Hepatocyte (in vitro differentiated cells): ENCODE data around the gene WDR53. TPM values are rescaled to one million over a fixed set of nuclear protein-coding genes. Genes with fewer than 3 reads are reported as not detected.

Source experiments
- DNase-seq: peaks from one replicate; pipeline ENCODE4 v3.0.0-alpha.2; 2016; ENCODE audit warnings: low spot score
- H2AFZ ChIP-seq: fragments of 200-600 bp; sonication (generic); 2 replicates; pipeline ENCODE4 v1.6.0; 2016; ENCODE audit warnings: antibody characterized with exemption, mild to moderate bottlenecking
- H3K27ac ChIP-seq: fragments of 200-600 bp; sonication (generic); 2 replicates; pipeline ENCODE4 v1.5.1; 2016; ENCODE audit warnings: mild to moderate bottlenecking
- H3K27me3 ChIP-seq: fragments of 200-600 bp; sonication (generic); 2 replicates; pipeline ENCODE4 v1.6.1; 2016
- H3K36me3 ChIP-seq: fragments of 200-600 bp; sonication (generic); replicated peaks from 2 replicates; pipeline ENCODE4 v1.5.1; 2016; ENCODE audit warnings: low read depth; ENCODE audit not compliant: insufficient read depth
- H3K4me1 ChIP-seq: fragments of 200-600 bp; sonication (generic); 2 replicates; pipeline ENCODE4 v1.5.1; 2016; ENCODE audit warnings: mild to moderate bottlenecking, moderate library complexity; ENCODE audit not compliant: insufficient read depth
- H3K4me2 ChIP-seq: fragments of 200-600 bp; sonication (generic); 2 replicates; pipeline ENCODE4 v1.6.0; 2016
- H3K4me3 ChIP-seq: fragments of 200-600 bp; sonication (generic); 2 replicates; pipeline ENCODE4 v1.5.1; 2016; ENCODE audit warnings: mild to moderate bottlenecking
- H3K79me2 ChIP-seq: fragments of 200-600 bp; sonication (generic); 2 replicates; pipeline ENCODE4 v1.6.0; 2017; ENCODE audit warnings: mild to moderate bottlenecking
- H3K9me2 ChIP-seq: fragments of 200-600 bp; sonication (generic); replicated peaks from 2 replicates; pipeline ENCODE4 v1.6.0; 2017; ENCODE audit warnings: mild to moderate bottlenecking; ENCODE audit not compliant: insufficient read depth
- H3K9me3 ChIP-seq: fragments of 200-600 bp; sonication (generic); 2 replicates; pipeline ENCODE4 v1.5.1; 2016; ENCODE audit warnings: low read depth, mild to moderate bottlenecking
- H4K20me1 ChIP-seq: fragments of 200-600 bp; sonication (generic); 2 replicates; pipeline ENCODE4 v1.6.0; 2016; ENCODE audit warnings: mild to moderate bottlenecking; ENCODE audit not compliant: insufficient read depth, poor library complexity, severe bottlenecking
- EZH2 ChIP-seq: fragments of 200-600 bp; sonication (generic); IDR thresholded peaks from 2 replicates; pipeline ENCODE4 v1.6.1; 2016; ENCODE audit warnings: antibody characterized with exemption, mild to moderate bottlenecking, borderline replicate concordance
- EZH2phosphoT487 ChIP-seq: fragments of 200-600 bp; sonication (generic); IDR thresholded peaks from one replicate; pipeline ENCODE4 v1.6.1; 2018; ENCODE audit warnings: antibody characterized with exemption, mild to moderate bottlenecking, low read depth, moderate library complexity; ENCODE audit not compliant: unreplicated experiment, severe bottlenecking
- WGBS: methylation state at CpG from one replicate; pipeline ENCODE4 v1.1.6; 2016; ENCODE audit warnings: low lambda C conversion rate; ENCODE audit errors: missing lambda C conversion rate; 5-methylcytosine and 5-hydroxymethylcytosine counted together
- polyA plus RNA-seq: library from polyadenylated mRNA; unstranded; fragments of >200 nt; fragmentation: Nextera tagmentation; extraction: Ambion mirVana; gene quantifications from 2 replicates; pipeline ENCODE4 v1.2.1, GENCODE V29; 2016
- total RNA-seq: library from RNA; depleted of rRNA; stranded (reverse); fragments of >200 nt; gene quantifications from 2 replicates; pipeline ENCODE4 v1.2.3, GENCODE V29; 2014
- TF ChIP-seq, protein P1 (sequence below): fragments of 200-600 bp; sonication (generic); IDR thresholded peaks from 2 replicates; pipeline ENCODE4 v1.5.1; 2016; ENCODE audit warnings: antibody characterized with exemption, mild to moderate bottlenecking; ENCODE audit not compliant: poor library complexity

Gene WDR53
- total and polyA plus RNA-seq, 2 experiments from 2014 or later, result 6.9 to 8.8 TPM

DNA sequence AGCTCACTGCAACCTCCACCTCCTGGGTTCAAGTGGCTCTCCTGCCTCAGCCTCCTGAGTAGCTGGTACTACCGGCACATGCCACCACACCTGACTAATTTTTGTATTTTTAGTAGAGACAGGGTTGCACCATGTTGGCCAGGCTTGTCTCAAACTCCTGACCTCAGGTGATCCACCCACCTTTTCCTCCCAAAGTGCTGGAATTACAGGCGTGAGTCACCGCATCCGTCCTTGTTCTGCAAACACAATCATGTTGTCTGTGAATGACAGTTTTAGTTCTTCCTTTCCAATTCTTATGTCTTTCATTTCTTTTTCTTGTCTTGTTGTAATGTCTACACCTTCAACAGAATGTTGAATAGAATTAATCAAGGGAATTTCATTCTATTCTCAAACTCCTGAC lies 36.9 kb downstream of the WDR53 start:
- WGBS, result 71% methylated on average over 4 of the region's 4 CpGs

GRCh38 chr3:196528639-196529233 lies 39.6 kb downstream of the WDR53 start:
- no peaks in the 10 kb centered on the region for H3K27me3 ChIP-seq
- H3K4me3 ChIP-seq, result peak overlapping the region; percentile 29
- no peak for TF ChIP-seq EZH2phosphoT487
- TF ChIP-seq, protein P1, sequence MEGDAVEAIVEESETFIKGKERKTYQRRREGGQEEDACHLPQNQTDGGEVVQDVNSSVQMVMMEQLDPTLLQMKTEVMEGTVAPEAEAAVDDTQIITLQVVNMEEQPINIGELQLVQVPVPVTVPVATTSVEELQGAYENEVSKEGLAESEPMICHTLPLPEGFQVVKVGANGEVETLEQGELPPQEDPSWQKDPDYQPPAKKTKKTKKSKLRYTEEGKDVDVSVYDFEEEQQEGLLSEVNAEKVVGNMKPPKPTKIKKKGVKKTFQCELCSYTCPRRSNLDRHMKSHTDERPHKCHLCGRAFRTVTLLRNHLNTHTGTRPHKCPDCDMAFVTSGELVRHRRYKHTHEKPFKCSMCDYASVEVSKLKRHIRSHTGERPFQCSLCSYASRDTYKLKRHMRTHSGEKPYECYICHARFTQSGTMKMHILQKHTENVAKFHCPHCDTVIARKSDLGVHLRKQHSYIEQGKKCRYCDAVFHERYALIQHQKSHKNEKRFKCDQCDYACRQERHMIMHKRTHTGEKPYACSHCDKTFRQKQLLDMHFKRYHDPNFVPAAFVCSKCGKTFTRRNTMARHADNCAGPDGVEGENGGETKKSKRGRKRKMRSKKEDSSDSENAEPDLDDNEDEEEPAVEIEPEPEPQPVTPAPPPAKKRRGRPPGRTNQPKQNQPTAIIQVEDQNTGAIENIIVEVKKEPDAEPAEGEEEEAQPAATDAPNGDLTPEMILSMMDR, result peak; percentile 65
- H3K9me2 ChIP-seq, result no peaks in the 10 kb centered on the region
- H3K36me3 ChIP-seq, result no peaks in the 10 kb centered on the region
- H3K9me3 ChIP-seq, result no peaks in the 10 kb centered on the region
- H4K20me1 ChIP-seq, result no peaks in the 10 kb centered on the region
- H3K27ac ChIP-seq, result no peak overlapping the region
- DNase-seq, result peak; percentile 84
- 12% methylated on average over 49 of the region's 52 CpGs for WGBS
- H3K4me1 ChIP-seq, result no peaks in the 10 kb centered on the region
- H3K4me2 ChIP-seq, result peak overlapping the region; percentile 79
- H3K79me2 ChIP-seq, result no peaks in the 10 kb centered on the region
- H2AFZ ChIP-seq, result peak overlapping the region; percentile 90

More for the DNA sequence above, 36.9 kb downstream of the WDR53 start:
- TF ChIP-seq, protein P1, result no peak
- Histone ChIP-seq H4K20me1 (no peaks in the 10 kb centered on the region), H3K27me3 (no peaks in the 10 kb centered on the region), H3K4me2 (no peak overlapping the region), H3K9me2 (no peaks in the 10 kb centered on the region), H3K36me3 (no peaks in the 10 kb centered on the region), H3K4me3 (no peak overlapping the region), H3K27ac (no peak overlapping the region), H3K4me1 (no peaks in the 10 kb centered on the region), H3K9me3 (no peaks in the 10 kb centered on the region), H3K79me2 (no peaks in the 10 kb centered on the region), H2AFZ (no peak overlapping the region)
- no peak for DNase-seq

GRCh38 chr3:196525141-196525540 lies 43.2 kb downstream of the WDR53 start:
- Histone ChIP-seq H3K27me3 (no peaks in the 10 kb centered on the region), H4K20me1 (no peaks in the 10 kb centered on the region), H3K9me3 (no peaks in the 10 kb centered on the region), H3K79me2 (no peaks in the 10 kb centered on the region), H3K9me2 (no peaks in the 10 kb centered on the region), H2AFZ (no peak overlapping the region), H3K36me3 (no peaks in the 10 kb centered on the region), H3K27ac (no peak overlapping the region), H3K4me2 (no peak overlapping the region), H3K4me1 (no peaks in the 10 kb centered on the region), H3K4me3 (no peak overlapping the region)
- no peak for TF ChIP-seq EZH2
- TF ChIP-seq, protein P1, result no peak
- no peak for TF ChIP-seq EZH2phosphoT487
- no peak for DNase-seq
- 87% methylated on average over 4 of the region's 4 CpGs for WGBS

DNA sequence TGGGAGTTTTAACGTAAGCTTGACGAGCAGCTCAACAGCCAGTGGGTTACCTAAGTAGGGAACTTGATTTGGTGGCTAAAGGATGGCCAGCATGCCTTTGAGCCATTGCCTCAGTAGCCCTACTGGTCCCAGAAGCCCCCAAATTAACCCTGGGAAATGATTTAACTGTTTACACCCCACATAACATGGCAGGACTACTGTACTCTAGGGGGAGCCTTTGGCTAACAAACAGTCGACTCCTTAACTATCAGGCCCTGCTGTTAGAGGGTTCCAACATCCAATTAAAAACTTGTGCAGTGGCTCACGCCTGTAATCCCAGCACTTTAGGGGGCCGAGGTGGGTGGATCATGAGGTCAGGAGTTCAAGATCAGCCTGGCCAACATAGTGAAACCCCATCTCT lies 43.8 kb downstream of the WDR53 start:
- no peak overlapping the region for H2AFZ ChIP-seq
- H3K36me3 ChIP-seq, result no peaks in the 10 kb centered on the region
- no peaks in the 10 kb centered on the region for H3K79me2 ChIP-seq
- no peak for DNase-seq
- H3K9me3 ChIP-seq, result no peaks in the 10 kb centered on the region
- 66% methylated on average over 5 of the region's 5 CpGs for WGBS
- H3K4me2 ChIP-seq, result no peak overlapping the region
- H3K27ac ChIP-seq, result no peak overlapping the region
- no peaks in the 10 kb centered on the region for H3K4me1 ChIP-seq
- no peaks in the 10 kb centered on the region for H3K27me3 ChIP-seq
- no peaks in the 10 kb centered on the region for H4K20me1 ChIP-seq
- no peaks in the 10 kb centered on the region for H3K9me2 ChIP-seq
- TF ChIP-seq, protein P1, result no peak
- TF ChIP-seq EZH2, result no peak
- TF ChIP-seq EZH2phosphoT487, result no peak
- no peak overlapping the region for H3K4me3 ChIP-seq
